Colonic mucosa (tissue), 4 donors: ENCODE data around the gene VAV2. TPM values are rescaled to one million over a fixed set of nuclear protein-coding genes. Genes with fewer than 3 reads are reported as not detected.

ENCODE experiments used
- DNase-seq: peaks from one replicate; pipeline ENCODE4 v3.0.0-alpha.2; 2020
- H3K27ac ChIP-seq: fragments of 200-600 bp; one replicate; pipeline ENCODE4 v1.8.0; 2021
- H3K27me3 ChIP-seq: fragments of 200-600 bp; one replicate; pipeline ENCODE4 v1.8.0; 2021
- H3K36me3 ChIP-seq: fragments of 200-600 bp; one replicate; pipeline ENCODE4 v1.8.0; 2021
- H3K4me1 ChIP-seq: fragments of 200-600 bp; one replicate; pipeline ENCODE4 v1.8.0; 2021; ENCODE audit warnings: mild to moderate bottlenecking
- H3K4me3 ChIP-seq: fragments of 200-600 bp; one replicate; pipeline ENCODE4 v1.8.0; 2021
- H3K9ac ChIP-seq, 2 donors: one replicate each; pipeline ENCODE4 v1.7.0; 2013; ENCODE audit warnings: control low read depth in 2 of 2, low read depth in 2 of 2, low read length in 2 of 2
- H3K9me3 ChIP-seq: fragments of 200-600 bp; one replicate; pipeline ENCODE4 v1.8.0; 2021
- intact Hi-C: fragments of 100-400 bp; cut with DNase I; formaldehyde crosslinking; loops from one replicate; pipeline ENCODE4 v1.14.1; 2022
- total RNA-seq, 2 donors: library from RNA; stranded (reverse); fragmentation: NEBNext Ultra II Directional in 1 of 2; extraction: Animal tissue kit (Norgen Biotek cat#: 25700) in 1 of 2; gene quantifications; one replicate each; pipeline ENCODE4 v1.2.1, GENCODE V29; 2021
- TF ChIP-seq, protein P1 (sequence below): fragments of 200-600 bp; IDR thresholded peaks from one replicate; pipeline ENCODE4 v1.8.0; 2022; ENCODE audit warnings: antibody characterized with exemption, mild to moderate bottlenecking
- donor health status: healthy.
- donor health status: DM: no; HTN: no; CAD: no.
- donor health status: DM: no; HTN: no; CAD: no.

VAV2 gene
- total RNA-seq, 2 donors from 2014 or later, result 30.7 to 45.1 TPM

DNA sequence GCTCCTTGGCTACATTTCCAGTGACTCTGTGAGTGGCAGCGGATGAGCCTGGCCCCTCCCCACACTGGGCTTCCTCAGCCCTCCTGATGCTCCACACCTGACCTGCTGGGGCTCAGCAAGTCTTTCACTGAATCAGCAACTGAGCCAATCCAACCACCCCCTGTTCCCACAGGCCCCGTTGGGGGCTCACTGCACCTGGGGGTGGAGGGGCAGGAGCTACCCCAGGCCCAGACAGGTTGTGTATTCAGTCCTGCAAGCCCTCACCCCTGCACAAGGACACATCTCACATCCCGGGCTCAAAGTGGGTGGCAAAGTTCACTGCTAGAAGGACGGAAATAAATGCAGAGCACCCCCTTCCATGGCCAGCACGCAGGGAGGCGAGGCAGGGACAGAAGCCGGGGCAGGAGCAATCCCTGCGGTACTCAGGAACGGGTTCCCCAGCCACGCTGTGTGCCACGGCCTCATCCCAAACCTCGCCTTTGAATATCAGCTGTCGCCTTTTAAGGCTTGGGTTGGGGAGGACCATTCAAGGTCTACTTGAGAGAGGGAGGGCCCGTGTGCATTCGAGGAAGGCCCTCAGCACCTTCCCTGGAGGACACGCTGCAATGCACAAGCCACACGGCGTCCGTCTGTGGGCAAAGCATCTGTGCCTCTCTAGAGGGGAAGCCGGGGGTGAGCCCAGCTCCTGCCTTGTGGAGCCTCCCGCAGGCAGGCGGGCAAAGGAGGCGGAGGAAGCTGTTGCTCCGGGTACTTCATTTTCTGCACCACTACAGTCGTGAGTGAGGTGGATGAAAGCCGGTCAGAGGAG is 179.0 kb downstream of the VAV2 start:
- Histone ChIP-seq H3K9ac (no peak overlapping the region), H3K27me3 (no peaks in the 10 kb centered on the region), H3K27ac (no peak overlapping the region), H3K36me3 (no peaks in the 10 kb centered on the region), H3K9me3 (no peaks in the 10 kb centered on the region), H3K4me1 (no peaks in the 10 kb centered on the region), H3K4me3 (no peak overlapping the region)
- intact Hi-C loops, result no loop called here
- TF ChIP-seq, protein P1, sequence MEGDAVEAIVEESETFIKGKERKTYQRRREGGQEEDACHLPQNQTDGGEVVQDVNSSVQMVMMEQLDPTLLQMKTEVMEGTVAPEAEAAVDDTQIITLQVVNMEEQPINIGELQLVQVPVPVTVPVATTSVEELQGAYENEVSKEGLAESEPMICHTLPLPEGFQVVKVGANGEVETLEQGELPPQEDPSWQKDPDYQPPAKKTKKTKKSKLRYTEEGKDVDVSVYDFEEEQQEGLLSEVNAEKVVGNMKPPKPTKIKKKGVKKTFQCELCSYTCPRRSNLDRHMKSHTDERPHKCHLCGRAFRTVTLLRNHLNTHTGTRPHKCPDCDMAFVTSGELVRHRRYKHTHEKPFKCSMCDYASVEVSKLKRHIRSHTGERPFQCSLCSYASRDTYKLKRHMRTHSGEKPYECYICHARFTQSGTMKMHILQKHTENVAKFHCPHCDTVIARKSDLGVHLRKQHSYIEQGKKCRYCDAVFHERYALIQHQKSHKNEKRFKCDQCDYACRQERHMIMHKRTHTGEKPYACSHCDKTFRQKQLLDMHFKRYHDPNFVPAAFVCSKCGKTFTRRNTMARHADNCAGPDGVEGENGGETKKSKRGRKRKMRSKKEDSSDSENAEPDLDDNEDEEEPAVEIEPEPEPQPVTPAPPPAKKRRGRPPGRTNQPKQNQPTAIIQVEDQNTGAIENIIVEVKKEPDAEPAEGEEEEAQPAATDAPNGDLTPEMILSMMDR, result no peak
- DNase-seq, result no peak

DNA sequence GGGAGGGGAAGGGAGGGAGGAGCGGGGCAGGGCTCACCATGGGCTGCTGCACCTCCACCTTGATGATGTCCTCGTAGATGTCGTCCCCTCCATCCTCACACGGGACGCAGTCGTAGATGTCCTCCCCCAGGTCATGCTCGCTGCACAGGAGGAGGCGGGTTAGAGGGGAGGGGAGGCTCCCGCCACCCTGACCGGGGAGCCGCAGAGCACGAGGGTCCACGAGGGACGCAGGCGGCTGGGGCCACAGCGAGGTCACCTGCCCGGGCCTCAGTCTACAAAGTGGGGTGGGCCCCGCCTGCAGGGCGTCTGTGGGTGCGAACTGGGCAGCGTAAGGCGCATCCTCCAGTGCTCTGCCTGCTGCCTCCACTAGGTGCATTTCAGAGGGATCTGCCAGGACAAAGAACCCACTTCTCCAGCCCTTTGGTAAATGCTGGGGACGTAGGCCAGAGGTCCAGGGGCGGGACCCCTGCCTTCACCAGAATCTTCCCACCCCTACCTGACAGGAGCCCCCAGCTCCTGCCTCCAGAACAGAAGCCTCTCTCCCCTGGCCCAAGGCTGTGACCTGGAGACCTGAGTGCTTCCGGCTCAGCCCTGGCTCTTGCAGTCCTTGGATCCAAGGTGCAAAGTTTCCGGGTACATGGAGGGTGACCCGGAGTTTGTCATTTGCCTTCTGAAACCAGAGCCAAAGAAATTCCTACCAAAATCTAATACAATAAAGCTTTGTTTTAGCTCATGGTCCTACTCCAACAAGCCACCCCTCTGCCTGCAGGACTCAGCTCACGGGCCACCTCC is 179.9 kb downstream of the VAV2 start:
- no peak overlapping the region for H3K27ac ChIP-seq
- no peaks in the 10 kb centered on the region for H3K9me3 ChIP-seq
- H3K9ac ChIP-seq, result no peak overlapping the region
- no peaks in the 10 kb centered on the region for H3K36me3 ChIP-seq
- TF ChIP-seq, protein P1, result no peak
- intact Hi-C loops, result no loop called here
- no peaks in the 10 kb centered on the region for H3K4me1 ChIP-seq
- no peaks in the 10 kb centered on the region for H3K27me3 ChIP-seq
- DNase-seq, result no peak
- no peak overlapping the region for H3K4me3 ChIP-seq

DNA sequence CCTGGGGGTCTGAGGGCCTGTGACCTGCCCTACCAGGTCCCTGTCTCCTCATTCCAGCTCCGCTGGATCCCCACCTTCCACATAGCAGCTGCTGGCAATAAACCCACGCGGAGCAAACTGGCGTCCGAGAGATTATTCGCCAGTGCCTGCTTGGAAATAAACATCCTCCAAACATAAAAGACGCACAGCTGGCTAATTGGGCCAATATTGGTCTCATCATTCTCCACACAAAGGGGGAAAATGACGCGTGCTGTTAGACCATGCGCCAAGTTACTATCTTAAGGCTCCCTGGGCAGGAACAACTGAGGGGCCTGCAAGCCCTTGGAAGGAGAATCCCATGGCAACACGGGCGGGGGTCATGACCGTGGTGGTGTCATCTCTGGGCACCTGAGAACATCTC is 180.7 kb downstream of the VAV2 start:
- no peak overlapping the region for H3K9ac ChIP-seq
- H3K27me3 ChIP-seq, result no peaks in the 10 kb centered on the region
- H3K36me3 ChIP-seq, result no peaks in the 10 kb centered on the region
- H3K9me3 ChIP-seq, result no peaks in the 10 kb centered on the region
- intact Hi-C loops, result no loop called here
- DNase-seq, result no peak
- H3K4me1 ChIP-seq, result no peaks in the 10 kb centered on the region
- no peak overlapping the region for H3K27ac ChIP-seq
- no peak overlapping the region for H3K4me3 ChIP-seq
- TF ChIP-seq, protein P1, result no peak

DNA sequence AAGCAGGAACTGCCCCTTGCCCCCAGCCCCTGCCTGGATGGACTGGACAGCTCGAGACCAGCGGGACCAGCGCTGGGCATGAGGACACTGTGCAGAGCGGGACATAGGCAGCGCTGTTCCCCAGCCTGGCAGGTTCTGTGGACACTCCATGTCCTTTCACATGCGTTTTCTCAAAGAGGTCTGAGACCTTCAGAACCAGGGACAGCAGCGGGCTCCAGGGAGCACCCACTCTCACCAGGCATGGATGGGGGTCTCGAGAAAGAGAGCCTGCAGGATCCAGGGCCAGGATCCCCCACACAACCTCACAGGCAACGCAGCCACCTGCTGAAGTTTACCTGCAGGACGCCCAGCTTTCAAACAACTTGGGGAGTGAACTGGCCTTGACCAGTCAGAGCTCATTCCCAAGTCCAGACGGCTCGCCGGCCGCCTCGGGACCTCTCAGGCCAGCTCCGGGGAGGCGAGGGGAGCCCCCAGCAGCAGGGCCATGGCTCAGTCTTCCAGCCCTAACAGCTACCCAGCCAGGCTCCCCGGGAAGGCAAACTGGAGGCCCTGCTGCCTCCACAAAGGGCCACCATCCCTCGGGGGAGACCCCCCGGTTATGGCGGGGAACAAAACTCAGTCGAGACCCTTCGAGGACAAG is 181.4 kb downstream of the VAV2 start:
- H3K4me1 ChIP-seq, result no peaks in the 10 kb centered on the region
- no peaks in the 10 kb centered on the region for H3K27me3 ChIP-seq
- DNase-seq, result no peak
- no peak overlapping the region for H3K27ac ChIP-seq
- H3K4me3 ChIP-seq, result no peak overlapping the region
- TF ChIP-seq, protein P1, result no peak
- intact Hi-C loops, result no loop called here
- H3K36me3 ChIP-seq, result no peaks in the 10 kb centered on the region
- H3K9ac ChIP-seq, result no peak overlapping the region
- no peaks in the 10 kb centered on the region for H3K9me3 ChIP-seq

DNA sequence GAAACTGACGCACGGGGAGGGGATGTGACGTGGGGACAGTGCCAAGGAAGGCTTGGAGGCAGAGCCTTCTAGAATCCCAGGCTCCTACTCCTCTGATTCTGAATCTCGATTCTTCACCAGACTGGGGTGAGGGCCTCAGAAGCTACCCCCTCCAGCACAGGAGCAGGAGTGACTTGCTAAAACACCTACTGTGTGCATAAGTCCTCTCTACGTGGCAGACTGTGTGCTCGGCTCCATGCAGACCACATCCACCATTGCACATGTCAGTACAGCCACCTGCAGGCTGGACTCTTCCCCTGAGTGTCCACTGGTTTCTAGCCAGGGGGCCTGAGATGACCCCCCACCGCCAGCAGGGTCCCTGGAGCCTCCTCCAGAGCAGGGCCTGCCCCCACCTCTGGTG is 182.8 kb downstream of the VAV2 start:
- H3K4me3 ChIP-seq, result no peak overlapping the region
- DNase-seq, result no peak
- TF ChIP-seq, protein P1, result no peak
- H3K27me3 ChIP-seq, result no peaks in the 10 kb centered on the region
- no peaks in the 10 kb centered on the region for H3K36me3 ChIP-seq
- intact Hi-C loops, result no loop called here
- H3K9me3 ChIP-seq, result no peaks in the 10 kb centered on the region
- H3K4me1 ChIP-seq, result no peaks in the 10 kb centered on the region
- H3K27ac ChIP-seq, result no peak overlapping the region
- no peak overlapping the region for H3K9ac ChIP-seq
